OCI-M2 (cell line): ENCODE results near the gene ZNF423.
"Not testable (repeated sequence)": the region's sequence is repeated elsewhere in the genome, so short reads cannot be mapped to it uniquely, and the experiment has no call there.

Experiments used
- DNase-seq: peaks from one replicate; lab custom pipeline; 2025; ENCODE audit not compliant: unreplicated experiment; lab: John Stamatoyannopoulos, UW

The ZNF423 gene

DNA sequence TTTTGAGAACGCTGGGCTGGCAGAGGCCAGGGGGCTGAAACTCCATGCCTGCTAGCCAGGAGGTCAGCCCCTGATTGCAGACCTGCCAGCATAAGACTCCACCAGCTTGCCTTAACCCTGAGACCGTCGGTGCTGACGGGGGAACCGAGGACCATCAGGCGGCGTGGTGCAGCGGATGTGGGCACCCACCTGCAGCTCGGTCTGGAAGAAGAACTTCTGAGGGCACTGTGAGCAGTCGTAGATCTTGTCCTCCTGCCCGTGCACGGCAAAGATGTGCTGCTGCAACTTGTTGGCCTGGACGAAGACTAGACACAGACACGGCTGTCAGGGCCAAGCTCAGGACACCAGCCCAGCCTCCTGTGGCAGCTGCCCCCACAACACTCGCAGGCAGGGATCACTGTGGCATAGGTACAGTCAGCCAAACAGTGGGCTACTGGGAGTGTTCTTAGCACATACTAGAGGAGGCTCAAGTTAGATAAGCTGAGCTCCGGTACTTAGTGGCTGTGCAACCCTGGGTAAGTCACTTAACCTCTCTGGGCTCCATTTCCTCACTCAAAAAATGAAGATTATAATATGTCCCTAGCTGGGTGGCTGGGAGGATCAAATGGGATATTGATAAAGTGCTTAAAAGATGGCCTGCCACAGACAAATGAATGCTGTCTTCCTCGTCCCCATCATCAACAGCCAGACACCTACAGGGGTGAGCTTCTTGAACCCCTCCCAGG is 332.3 kb downstream of the ZNF423 start:
- DNase-seq: no peak

GRCh38 chr16:49521734-49522325 is 334.1 kb downstream of the ZNF423 start:
- DNase-seq: no peak

GRCh38 chr16:49520492-49521038 is 335.3 kb downstream of the ZNF423 start:
- DNase-seq: no peak

DNA sequence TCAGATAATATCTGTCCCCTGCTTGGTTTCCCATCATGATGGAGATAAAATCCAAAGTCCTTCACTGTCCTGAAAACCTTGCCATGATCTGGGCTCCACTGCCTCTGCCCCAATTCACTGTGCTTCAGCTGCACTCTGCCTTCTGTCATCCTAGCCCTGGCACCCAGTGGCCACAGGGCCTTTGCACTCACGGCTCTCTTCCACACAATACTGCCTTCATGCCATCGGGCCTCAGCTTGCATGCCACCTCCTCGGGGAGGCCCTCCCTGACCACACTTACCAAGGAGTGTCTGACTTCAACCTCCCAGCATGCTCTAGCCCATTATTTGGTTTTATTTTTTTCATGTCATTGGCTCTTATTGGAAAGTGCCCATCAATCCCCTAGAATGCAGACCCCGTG is 336.2 kb downstream of the ZNF423 start:
- DNase-seq: no peak

GRCh38 chr16:49519008-49519656 is 336.8 kb downstream of the ZNF423 start:
- DNase-seq: no peak

DNA sequence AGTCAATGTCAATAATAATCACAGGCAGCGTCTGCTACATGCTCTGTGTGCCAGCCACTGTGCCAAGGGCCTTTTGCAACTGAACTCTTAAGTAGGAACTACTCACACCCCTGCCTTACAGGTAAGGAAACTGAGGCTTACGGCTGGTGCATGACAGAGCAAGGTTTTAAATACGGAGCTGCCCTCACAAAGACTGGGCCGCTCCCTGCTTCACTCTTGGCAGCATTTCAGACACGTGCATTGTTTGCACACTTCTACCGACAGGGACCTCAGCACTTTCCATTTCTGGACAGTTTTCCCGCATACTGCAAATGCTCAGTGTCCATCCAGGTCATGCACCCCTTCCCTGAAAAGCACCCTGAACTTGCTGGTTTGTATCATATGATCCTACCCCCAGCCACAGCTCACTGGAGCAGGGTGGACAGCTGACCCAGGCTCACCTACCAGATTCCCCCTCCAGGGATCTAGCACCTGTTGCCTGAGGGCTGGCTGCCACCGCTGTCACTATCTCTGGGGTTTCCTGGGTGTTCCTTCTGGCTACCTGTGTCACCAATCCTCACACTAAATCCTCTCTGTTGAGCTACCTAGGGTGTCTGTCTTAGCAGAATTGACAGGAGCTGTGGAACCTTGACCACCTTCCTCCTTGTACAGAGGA is 339.4 kb downstream of the ZNF423 start:
- no peak for DNase-seq

GRCh38 chr16:49515861-49516260 is 340.1 kb downstream of the ZNF423 start:
- no peak for DNase-seq

GRCh38 chr16:49515016-49515565 is 340.8 kb downstream of the ZNF423 start:
- no peak for DNase-seq

DNA sequence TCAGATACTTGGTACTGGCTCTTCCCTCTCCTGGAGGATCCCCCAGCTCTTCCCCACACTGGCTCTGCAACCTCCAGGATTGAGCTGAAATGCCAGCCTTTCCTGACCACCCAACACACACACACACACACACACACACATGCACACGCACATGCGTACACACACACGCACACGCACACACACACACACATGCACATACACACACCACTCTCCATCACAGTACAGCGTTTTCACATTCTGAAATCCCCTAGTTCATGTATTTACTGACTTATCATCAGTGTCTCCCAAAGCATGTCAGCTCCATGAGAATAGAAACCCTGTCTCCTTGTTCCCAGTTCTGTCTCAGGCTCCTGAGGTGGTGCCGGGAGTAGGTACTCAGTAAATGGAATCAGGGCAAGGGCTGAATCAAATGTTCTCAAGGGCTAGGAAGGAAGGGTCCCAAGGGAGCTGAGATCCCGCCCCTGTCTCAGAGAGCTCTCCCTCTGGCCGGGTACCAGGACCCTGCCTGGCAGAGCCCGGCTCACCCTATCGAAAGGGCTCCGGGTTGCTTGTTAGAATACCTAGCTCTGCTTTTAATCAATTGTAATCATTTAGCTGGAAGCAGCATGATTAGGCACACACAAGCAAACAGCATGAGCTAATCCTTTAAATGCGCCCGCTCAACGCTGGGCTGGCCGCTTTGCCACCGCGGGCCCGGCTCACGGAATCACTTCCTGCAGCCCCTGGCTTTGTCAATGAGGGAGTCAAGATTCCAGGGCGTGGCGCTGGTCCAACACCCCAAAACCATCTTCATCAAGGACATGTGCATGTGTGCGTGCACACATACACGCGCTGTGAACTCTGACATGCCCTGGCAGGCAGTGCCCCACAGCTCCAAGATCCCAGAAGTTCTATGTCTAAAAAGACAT is 341.6 kb downstream of the ZNF423 start:
- no peak for DNase-seq

GRCh38 chr16:49513040-49513439 is 342.9 kb downstream of the ZNF423 start:
- no peak for DNase-seq

DNA sequence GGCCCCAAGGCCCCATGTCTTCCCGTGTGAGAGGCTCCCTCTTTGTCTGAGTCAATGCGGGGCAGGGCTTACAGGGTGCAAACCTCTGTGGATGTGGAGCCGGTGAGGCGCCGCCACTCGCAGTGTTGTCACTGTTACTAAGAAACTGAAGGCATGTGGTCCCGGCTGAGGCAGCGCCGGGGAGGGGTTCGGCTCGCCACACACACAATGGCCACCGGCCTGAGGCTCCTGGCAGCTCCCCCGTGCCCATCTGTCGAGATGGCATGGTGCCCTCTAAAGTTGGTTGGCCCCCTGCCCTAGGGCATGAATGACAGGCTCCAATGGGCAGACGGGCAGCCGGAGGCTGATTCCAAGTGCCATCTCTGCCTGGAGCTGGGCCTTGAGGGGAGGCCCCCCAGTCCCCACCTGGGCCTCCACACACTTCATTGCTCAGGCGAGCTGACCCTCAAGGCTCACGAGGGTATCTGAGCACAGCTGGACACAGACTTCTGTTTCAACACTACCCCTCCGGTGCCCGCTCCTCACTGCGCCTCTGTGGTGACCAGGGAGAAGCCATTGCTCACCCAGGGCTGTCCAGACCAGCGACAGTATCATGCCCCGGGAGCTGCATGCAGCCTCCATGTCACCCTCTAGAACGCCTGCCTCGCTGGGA is 345.1 kb downstream of the ZNF423 start:
- DNase-seq: no peak

DNA sequence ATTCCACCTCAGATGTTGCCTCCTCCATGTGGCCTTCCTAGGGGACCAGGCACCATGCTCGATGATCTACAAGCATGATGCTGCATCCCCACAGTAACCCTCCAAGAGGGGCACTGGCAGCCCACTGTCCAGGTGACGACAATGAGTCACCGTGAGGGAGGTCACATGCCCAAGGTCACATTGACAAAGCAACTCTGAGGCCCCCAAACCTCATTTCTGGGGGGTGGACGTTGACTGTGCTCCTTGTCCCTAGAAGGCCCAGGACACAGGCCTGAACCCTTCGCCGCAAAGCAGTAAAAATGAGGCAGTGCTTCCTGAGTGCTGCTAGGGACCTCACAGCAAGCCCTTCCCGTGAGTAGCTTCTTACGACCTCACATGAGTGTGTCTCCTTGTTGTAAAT is 345.8 kb downstream of the ZNF423 start:
- DNase-seq: no peak

GRCh38 chr16:49506058-49507013 is 349.6 kb downstream of the ZNF423 start:
- DNase-seq: not testable (repeated sequence)

- DNase-seq: no peak
These were observed 350.4 kb downstream of the ZNF423 start for GRCh38 chr16:49505556-49505955.

DNA sequence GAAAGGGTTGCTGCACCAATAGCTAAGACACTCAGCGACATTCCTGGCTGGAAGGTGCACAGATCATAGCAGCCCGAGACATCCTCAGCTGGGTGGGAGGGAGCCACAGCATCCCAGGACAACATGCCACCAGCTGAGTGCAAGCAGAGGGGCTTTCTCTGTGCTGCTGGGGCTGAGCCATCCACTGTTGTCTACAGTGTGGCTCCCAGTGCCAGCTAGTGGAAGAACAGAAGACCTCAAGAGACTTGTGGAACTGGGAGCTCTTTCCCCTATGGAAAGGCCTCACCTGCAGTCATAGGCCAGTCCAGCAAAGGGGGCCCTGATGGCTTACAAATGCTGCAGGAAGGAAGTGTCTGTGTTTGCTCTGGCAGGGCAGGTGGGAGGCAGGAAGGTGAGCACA is 351.3 kb downstream of the ZNF423 start:
- DNase-seq: no peak

GRCh38 chr16:49504023-49504364 is 351.9 kb downstream of the ZNF423 start:
- no peak for DNase-seq

GRCh38 chr16:49503256-49504022 is 352.5 kb downstream of the ZNF423 start:
- DNase-seq: no peak
